ENCODE measurements around the gene SCARB1.
"Not testable (repeated sequence)": the region's sequence is repeated elsewhere in the genome, so short reads cannot be mapped to it uniquely, and the experiment has no call there.

SCARB1 gene

DNA sequence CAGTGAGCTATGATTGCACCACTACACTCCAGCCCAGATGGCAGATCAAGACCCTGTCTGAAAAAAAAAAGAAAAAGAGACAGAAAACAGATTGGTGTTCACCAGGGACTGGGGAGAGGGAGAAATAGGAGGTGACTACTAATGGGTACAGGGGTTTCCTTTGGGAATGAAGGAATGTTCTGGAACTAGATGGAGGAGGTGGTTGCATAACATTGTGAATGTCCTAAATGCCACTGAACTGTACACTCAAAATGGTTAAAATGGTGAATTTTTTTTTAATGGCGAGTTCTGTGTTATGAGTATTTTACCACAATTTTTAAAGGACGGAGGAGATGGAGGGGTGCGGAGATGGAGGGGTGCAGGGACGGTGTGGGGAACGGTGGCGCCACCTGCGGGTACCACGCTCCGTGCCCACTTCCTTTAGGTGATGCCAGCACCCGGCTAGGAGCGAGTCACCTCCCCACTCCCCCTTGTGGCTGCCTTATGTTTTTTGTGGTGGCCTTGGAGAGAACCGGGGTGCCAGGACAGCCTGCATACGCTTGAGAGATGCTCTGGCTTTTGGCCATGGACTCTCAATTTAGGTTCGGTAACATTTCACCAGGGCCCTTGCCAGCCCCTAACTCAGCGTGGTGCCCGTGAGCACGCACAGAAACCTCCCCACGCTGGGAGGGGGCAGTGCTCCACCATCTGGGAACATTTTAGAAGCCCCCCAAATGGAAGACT is 34.7 kb upstream of the SCARB1 start:
- Mint-ChIP-seq H3K27me3 (peaks cover 2% of the 10 kb centered on the region), H3K27ac (peak overlapping the region; percentile 61), H3K36me3 (ENCODE audit: low read depth) (no peaks in the 10 kb centered on the region), H3K4me3 (peak overlapping the region; percentile 42), H3K4me1 (ENCODE audit: low read depth) (peaks cover 63% of the 10 kb centered on the region), H3K9me3 (no peaks in the 10 kb centered on the region)
- intact Hi-C loops (cut with micrococcal nuclease) = loop anchor here (2.0 kb wide), 1 partner anchor 36 kb away; the partner anchor contains the start of gene SCARB1

DNA sequence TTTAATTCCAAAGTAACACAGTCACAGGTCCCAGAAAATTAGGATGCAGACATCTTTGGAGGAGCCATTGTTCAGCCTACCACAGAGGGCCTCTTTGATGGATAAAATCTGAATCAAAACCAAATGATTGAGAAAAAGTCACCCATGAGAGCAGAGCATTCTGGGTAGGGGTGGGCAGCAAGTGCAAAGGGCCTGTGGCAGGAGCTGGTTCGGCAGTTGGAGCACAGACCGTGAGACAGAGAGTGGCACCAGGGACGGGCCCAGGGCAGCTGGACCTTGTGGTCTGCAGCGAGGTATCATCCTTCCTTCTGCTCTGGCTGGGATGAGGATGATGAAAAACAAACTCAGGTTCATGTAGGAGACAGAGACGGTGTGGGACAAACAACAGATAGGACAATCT is 32.8 kb upstream of the SCARB1 start:
- H3K4me3 Mint-ChIP-seq = no peak overlapping the region
- intact Hi-C loops (cut with micrococcal nuclease) = no loop called here
- H3K27ac Mint-ChIP-seq = peak overlapping the region; percentile 24

DNA sequence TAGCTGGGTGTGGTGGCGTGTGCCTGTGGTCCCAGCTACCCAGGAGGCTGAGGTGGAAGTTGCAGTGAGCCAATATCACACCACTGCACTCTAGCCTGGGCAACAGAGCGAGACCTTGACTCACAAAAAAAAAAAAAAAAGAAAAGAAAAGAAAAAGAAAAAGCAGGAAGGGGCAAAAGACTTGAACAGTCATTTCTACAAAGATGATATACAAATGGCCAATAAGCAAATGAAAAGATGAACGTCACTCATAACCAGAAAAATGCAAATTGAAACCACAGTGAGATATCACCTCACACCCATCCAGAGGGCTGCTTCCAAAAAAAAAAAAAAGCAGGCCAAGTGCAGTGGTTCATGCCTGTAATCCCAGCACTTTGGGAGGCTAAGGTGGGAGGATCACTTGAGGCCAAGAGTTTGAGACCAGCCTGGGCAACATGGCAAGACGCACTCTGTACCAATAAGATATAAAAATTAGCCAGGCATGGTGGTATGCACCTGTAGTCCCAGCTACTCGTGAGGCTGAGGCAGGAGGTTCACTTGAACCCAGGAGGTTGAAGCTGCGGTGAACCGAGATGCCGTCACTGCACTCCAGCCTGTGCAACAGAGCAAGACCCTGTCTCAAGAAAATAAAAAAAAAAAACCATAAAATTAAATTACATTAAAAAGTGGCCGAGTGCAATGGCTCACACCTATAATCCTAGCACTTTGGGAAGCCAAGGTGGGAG is 30.3 kb upstream of the SCARB1 start:
- Mint-ChIP-seq H3K36me3 (ENCODE audit: low read depth) (no peaks in the 10 kb centered on the region), H3K4me1 (ENCODE audit: low read depth) (peaks cover 59% of the 10 kb centered on the region), H3K27ac (peak overlapping the region; percentile 30), H3K27me3 (no peaks in the 10 kb centered on the region), H3K9me3 (no peaks in the 10 kb centered on the region), H3K4me3 (no peak overlapping the region)
- intact Hi-C loops (cut with micrococcal nuclease) = no loop called here

More for the DNA sequence above, 32.8 kb upstream of the SCARB1 start:
- H3K27me3 Mint-ChIP-seq = peaks cover 2% of the 10 kb centered on the region
- H3K9me3 Mint-ChIP-seq = no peaks in the 10 kb centered on the region
- H3K4me1 Mint-ChIP-seq (ENCODE audit: low read depth) = peaks cover 48% of the 10 kb centered on the region
- no peaks in the 10 kb centered on the region for H3K36me3 Mint-ChIP-seq (ENCODE audit: low read depth)

DNA sequence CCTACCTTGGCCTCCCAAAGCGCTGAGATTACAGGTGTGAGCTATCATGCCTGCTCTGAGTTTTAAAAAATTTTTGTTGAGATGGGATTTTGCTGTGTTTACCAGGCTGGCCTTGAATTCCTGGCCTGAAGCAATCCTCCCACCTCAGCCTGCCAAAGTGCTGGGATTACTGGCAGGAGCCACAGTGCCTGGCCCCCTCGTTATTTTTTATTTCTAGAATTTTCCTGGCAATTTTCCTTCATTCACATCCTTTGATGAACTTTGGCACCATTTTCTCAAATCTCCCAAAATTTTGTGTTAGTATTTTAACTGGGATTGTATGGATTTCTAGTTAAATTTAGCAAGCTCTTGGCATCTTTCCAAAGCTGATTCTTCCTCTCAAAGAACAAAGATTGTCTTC is 24.6 kb upstream of the SCARB1 start:
- Mint-ChIP-seq H3K36me3 (ENCODE audit: low read depth) (no peaks in the 10 kb centered on the region), H3K27me3 (no peaks in the 10 kb centered on the region), H3K4me3 (no peak overlapping the region), H3K27ac (no peak overlapping the region), H3K4me1 (ENCODE audit: low read depth) (peaks cover 50% of the 10 kb centered on the region), H3K9me3 (no peaks in the 10 kb centered on the region)
- intact Hi-C loops (cut with micrococcal nuclease) = no loop called here

DNA sequence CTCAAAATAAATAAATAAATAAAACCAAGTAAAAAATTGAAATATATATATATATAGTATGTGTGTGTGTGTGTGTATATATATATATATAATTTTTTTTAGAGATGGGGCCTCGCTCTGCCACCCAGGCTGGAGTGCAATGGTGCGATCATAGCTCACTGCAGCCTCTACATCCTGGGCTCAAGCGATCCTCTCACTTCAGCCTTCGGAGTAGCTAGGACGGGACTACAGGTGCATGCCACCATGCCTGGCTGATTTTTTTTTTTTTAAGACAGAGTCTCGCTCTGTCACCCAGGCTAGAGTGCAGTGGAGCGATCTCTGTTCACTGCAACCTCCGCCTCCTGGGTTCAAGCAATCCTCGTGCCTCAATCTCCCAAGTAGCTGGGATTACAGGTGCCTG is 24.1 kb upstream of the SCARB1 start:
- H3K27ac Mint-ChIP-seq; H3K36me3 Mint-ChIP-seq (ENCODE audit: low read depth); H3K4me3 Mint-ChIP-seq; H3K9me3 Mint-ChIP-seq; intact Hi-C loops (cut with micrococcal nuclease); H3K27me3 Mint-ChIP-seq: not testable (repeated sequence)
- H3K4me1 Mint-ChIP-seq (ENCODE audit: low read depth) = peaks cover 55% of the 10 kb centered on the region

DNA sequence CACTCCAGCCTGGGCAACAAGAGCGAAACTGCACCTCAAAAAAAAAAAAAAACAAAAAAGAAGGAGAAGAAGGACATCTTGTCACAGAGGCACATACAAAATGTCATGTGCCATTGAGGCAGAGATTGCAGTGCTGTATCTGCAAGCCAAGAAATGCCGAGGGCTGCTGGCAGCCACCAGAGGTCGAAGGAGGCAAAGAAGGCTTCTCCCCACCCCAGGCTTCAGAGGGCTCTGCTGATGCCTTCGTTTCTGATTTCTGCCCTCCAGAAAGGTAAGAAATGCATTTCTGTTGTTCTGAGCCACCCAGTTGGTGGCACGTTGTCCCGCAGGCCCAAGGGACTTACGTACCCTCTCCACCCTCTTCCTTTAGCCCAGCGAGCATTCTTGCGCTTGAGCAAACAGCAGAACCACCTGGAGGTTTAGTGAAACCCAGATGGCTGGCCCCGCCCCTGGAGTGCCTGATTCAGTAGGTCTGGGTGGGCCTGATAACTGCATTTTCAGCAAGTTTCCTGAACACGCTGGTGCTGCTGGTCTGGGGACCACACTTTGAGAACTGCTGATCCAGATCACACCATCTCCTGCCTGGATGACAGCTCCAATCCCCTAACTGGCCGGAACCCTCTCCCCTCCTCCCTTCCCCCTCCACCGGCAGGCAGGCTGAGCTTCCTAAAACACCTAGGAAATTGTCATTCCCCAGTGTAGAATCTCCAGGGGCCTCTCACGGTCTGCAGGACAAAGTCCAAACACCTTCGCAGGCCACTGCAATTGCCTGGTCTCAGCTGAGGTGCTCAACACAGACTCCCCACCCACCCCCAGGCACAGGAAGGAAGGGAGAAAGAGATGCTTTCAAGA is 21.1 kb upstream of the SCARB1 start:
- peak overlapping the region; percentile 65 for H3K27ac Mint-ChIP-seq
- no peaks in the 10 kb centered on the region for H3K9me3 Mint-ChIP-seq
- intact Hi-C loops (cut with micrococcal nuclease) = no loop called here
- H3K27me3 Mint-ChIP-seq = no peaks in the 10 kb centered on the region
- H3K36me3 Mint-ChIP-seq (ENCODE audit: low read depth) = no peaks in the 10 kb centered on the region
- peaks cover 66% of the 10 kb centered on the region for H3K4me1 Mint-ChIP-seq (ENCODE audit: low read depth)
- H3K4me3 Mint-ChIP-seq = no peak overlapping the region

DNA sequence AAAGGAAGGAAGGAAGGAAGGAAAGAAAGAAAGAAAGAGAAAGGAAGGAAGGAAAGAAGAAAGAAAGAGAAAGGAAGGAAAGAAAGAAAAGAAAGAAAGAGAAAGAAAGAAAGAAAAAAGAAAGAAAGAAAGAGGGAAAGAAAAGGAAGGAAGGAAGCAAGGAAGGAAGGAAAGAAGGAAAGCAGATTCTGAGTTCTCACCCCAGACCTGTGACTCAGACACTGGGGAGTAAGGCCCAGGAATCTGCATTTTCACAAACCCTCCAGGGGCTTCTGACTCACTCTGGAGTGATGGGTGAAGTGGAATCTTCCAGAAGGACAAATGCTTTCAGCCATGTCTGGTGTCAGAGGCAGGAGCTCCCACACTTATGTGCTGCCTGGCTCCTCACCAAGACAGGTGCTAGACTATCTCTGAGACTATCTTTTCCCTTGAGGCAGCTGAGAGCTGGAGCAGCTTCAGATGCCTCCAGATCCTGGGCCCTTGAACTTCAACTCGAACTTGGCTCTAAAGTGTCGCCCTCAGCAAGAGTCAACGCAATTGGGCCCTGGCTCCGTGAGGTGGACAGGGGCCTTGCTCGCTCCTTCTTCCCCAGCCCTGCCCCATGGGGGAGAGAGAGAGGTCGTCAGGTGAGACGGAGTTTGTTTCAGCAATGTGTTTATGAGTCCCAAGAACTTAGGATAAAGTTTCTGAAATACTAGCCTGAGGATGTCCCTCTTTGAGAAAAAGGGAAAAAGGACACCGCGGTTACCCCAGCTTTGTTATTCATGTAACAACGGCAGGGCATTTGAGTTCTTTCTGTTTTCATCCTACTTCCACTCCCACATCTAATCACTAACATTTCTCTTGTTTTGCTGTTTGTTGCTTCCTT is 19.8 kb upstream of the SCARB1 start:
- Mint-ChIP-seq H3K36me3 (ENCODE audit: low read depth) (no peaks in the 10 kb centered on the region), H3K4me1 (ENCODE audit: low read depth) (peaks cover 66% of the 10 kb centered on the region), H3K27me3 (no peaks in the 10 kb centered on the region), H3K27ac (peak overlapping the region; percentile 61), H3K4me3 (no peak overlapping the region), H3K9me3 (no peaks in the 10 kb centered on the region)
- intact Hi-C loops (cut with micrococcal nuclease) = no loop called here

DNA sequence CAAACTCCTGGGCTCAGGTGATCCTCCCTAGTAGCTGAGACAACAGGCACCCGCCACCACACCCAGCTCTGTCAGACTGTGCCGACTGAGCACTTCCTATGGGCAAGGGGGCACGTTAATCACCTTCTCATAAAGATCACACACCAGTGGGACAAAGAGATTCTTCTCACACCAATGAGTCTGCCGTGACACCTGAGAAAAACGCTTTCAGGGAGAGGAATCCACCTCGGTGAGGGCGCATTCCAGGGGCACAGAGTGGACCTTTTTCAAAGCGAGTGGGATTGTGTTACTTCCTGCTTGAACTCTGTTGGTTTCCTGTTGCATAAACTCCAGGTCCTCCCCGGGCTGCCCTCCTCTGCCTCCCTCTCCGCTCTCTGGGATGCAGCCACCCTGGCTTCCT is 17.5 kb upstream of the SCARB1 start:
- Mint-ChIP-seq H3K4me3 (peak overlapping the region; percentile 14), H3K36me3 (ENCODE audit: low read depth) (no peaks in the 10 kb centered on the region), H3K27ac (peak overlapping the region; percentile 78), H3K27me3 (no peaks in the 10 kb centered on the region), H3K9me3 (no peaks in the 10 kb centered on the region), H3K4me1 (ENCODE audit: low read depth) (peaks cover 64% of the 10 kb centered on the region)
- intact Hi-C loops (cut with micrococcal nuclease) = no loop called here

DNA sequence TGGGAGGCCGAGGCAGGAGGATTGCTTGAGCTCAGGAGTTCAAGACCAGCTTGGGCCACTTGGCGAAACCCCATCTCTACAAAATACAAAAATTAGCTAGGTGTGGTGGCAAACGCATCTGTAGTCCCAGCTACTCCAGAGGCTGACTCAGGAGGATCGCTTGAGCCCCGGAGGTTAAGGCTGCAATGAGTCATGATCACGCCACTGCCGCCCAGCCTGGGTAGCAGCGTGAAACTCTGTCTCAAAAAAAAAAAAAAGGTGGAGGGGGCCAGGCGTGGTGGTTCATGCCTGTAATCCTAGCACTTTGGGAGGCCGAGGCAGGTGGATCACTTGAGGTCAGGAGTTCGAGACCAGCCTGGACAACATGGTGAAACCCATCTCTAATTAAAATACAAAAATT is 16.7 kb upstream of the SCARB1 start:
- H3K36me3 Mint-ChIP-seq (ENCODE audit: low read depth); H3K9me3 Mint-ChIP-seq; intact Hi-C loops (cut with micrococcal nuclease); H3K27me3 Mint-ChIP-seq: not testable (repeated sequence)
- H3K4me1 Mint-ChIP-seq (ENCODE audit: low read depth) = peaks cover 67% of the 10 kb centered on the region
- peak overlapping the region; percentile 63 for H3K4me3 Mint-ChIP-seq
- H3K27ac Mint-ChIP-seq = peak overlapping the region; percentile 78

DNA sequence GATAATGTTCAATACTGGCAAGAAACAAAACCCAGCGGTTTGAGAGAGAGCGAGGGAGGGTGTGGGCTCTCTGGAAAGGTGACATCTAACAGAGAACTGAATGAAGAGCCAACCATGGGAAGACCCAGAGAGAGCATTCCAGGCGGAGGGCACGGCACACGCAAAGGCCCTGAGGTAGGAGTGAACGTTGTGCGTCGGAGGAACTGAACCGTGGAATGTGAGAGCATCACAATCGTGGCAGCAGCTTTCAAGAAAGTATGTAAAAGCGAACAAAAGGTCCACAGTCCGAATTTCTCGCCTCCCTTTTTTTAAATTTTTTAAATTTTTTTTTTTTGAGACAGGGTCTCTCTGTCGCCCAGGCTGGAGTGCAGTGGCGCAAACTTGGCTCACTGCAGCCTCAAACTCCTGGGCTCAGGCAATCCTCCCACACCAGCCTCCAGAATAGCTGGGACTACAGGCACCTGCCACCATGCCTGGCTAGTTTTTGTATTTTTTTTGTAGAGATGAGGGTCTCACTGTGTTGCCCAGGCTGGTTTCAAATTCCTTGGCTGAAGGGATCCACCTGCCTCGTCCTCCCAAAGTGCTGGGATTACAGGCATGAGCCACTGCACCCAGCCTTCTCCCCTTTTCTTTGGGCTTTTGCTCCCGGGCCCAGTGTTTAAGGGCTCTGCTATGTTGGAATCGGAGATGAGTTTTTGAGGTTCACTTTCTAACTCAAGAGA is 15.3 kb upstream of the SCARB1 start:
- Mint-ChIP-seq H3K27ac (no peak overlapping the region), H3K36me3 (ENCODE audit: low read depth) (no peaks in the 10 kb centered on the region), H3K4me1 (ENCODE audit: low read depth) (peaks cover 66% of the 10 kb centered on the region), H3K9me3 (no peaks in the 10 kb centered on the region), H3K4me3 (no peak overlapping the region), H3K27me3 (no peaks in the 10 kb centered on the region)
- intact Hi-C loops (cut with micrococcal nuclease) = no loop called here

DNA sequence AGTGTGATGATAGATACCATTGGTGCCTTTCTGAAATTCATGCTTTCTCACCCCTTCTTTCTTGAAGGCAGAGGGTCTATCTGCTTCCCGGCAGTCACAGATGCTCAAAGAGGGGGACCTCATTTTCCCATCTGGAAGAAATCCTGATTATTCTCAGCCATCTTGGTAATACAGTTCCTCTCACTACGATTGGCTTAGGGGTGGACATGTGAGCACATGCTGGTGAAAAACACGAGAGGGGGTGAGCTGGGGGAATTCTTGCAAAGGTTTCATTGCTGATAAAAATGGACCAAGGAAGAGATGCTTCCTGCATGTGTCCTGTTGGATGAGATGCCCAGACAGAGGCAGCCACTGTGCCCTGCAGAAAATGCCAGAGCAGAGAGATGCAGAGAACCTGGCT is 13.8 kb upstream of the SCARB1 start:
- H3K4me1 Mint-ChIP-seq (ENCODE audit: low read depth) = peaks cover 58% of the 10 kb centered on the region

DNA sequence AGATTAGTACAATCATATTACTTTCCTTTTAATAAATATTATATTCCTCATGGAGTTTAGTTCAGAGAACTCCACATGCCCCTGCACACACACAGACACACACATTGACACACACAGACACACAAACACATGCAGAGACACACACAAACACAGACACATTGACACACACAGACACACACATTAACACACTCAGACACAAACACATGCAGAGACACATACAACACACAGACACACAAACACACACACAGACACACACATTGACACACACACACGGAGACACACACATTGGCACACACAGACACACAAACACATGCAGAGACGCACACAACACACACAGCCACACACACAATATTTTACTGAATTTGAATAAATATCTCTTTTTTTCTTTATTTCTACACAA is 12.5 kb upstream of the SCARB1 start:
- intact Hi-C loops (cut with micrococcal nuclease) = no loop called here
- peaks cover 46% of the 10 kb centered on the region for H3K4me1 Mint-ChIP-seq (ENCODE audit: low read depth)
- H3K27me3 Mint-ChIP-seq = no peaks in the 10 kb centered on the region
- no peaks in the 10 kb centered on the region for H3K9me3 Mint-ChIP-seq
- H3K4me3 Mint-ChIP-seq = no peak overlapping the region
- H3K27ac Mint-ChIP-seq = no peak overlapping the region
- no peaks in the 10 kb centered on the region for H3K36me3 Mint-ChIP-seq (ENCODE audit: low read depth)

More for the DNA sequence above, 13.8 kb upstream of the SCARB1 start:
- intact Hi-C loops (cut with micrococcal nuclease) = no loop called here
- Mint-ChIP-seq H3K27me3 (no peaks in the 10 kb centered on the region), H3K27ac (no peak overlapping the region), H3K4me3 (no peak overlapping the region), H3K36me3 (ENCODE audit: low read depth) (no peaks in the 10 kb centered on the region), H3K9me3 (no peaks in the 10 kb centered on the region)

DNA sequence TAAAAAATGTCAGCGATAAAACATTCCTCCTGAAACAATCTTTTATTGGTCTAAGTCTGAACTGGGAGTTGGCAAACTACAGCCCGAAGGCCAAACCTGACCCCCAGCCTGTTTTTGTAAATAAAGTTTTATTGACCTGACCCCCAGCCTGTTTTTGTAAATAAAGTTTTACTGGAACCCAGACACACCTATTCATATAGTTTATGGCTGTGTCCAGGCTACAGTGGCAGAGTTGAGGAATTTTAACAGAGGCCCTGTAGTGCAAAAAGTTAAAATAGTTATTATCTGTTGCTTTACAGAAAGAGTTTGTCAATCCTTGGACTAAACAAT is 12.1 kb upstream of the SCARB1 start:
- Mint-ChIP-seq H3K27ac (no peak overlapping the region), H3K4me3 (no peak overlapping the region), H3K4me1 (ENCODE audit: low read depth) (peaks cover 42% of the 10 kb centered on the region), H3K9me3 (no peaks in the 10 kb centered on the region), H3K27me3 (no peaks in the 10 kb centered on the region), H3K36me3 (ENCODE audit: low read depth) (no peaks in the 10 kb centered on the region)
- intact Hi-C loops (cut with micrococcal nuclease) = no loop called here
